Measurements from ENCODE around the gene TUSC2. TPM values are rescaled to one million over a fixed set of nuclear protein-coding genes. Genes with fewer than 3 reads are reported as not detected.

Gene TUSC2
- total RNA-seq, 1 experiment from 2014 or later: 15.2 TPM

GRCh38 chr3:50279255-50280016 is 48.6 kb downstream of the TUSC2 start:
- DNase-seq (ENCODE audit: low spot score): no peak
- H3K27ac ChIP-seq (ENCODE audit: low read depth, low read length, poor library complexity, severe bottlenecking): no peak overlapping the region
- POLR2A ChIA-PET (ENCODE audit: low non-redundant PET): no interaction called here
- H3K4me3 ChIP-seq (ENCODE audit: low read depth, low read length, poor library complexity, severe bottlenecking): no peak overlapping the region
- no peaks in the 10 kb centered on the region for H3K36me3 ChIP-seq (ENCODE audit: insufficient read depth, low read length, poor library complexity, severe bottlenecking)
- no peak for TF ChIP-seq CTCF (conservative IDR thresholded peaks at IDR 0.05; ENCODE audit: low read depth, low read length)
- no peak for TF ChIP-seq EZH2 (IDR thresholded peaks at IDR 0.05; ENCODE audit: borderline replicate concordance, low read depth, low read length, poor library complexity, severe bottlenecking)
- no TSS peak for BruUV-seq (replicated peaks)
- H3K4me1 ChIP-seq (ENCODE audit: insufficient read depth, low read length, poor library complexity, severe bottlenecking): no peaks in the 10 kb centered on the region
- intact Hi-C loops (cut with micrococcal nuclease; ENCODE audit: unreplicated experiment): no loop called here
- CTCF ChIA-PET: no interaction called here
- no peaks in the 10 kb centered on the region for H3K27me3 ChIP-seq (replicated peaks; ENCODE audit: insufficient read depth, low read depth, low read length, poor library complexity)
- no peaks in the 10 kb centered on the region for H3K9me3 ChIP-seq (ENCODE audit: low read depth, low read length, poor library complexity, severe bottlenecking)

GRCh38 chr3:50278880-50279224 is 49.2 kb downstream of the TUSC2 start, which contains the start of gene LSMEM2:
Gene LSMEM2, plus strand, starts transcription at chr3:50279087. Its CDS starts 27 bp downstream, at chr3:50279114.
- DNase-seq (ENCODE audit: low spot score): no peak
- no TSS peak for BruUV-seq (replicated peaks)
- TF ChIP-seq CTCF (conservative IDR thresholded peaks at IDR 0.05; ENCODE audit: low read depth, low read length): no peak
- no peak within 1 kb of the TSS for H3K27ac ChIP-seq (ENCODE audit: low read depth, low read length, poor library complexity, severe bottlenecking)
- H3K4me1 ChIP-seq (ENCODE audit: insufficient read depth, low read length, poor library complexity, severe bottlenecking): no peaks in the 10 kb centered on the region
- ChIA-PET POLR2A (ENCODE audit: low non-redundant PET) (no interaction called here), CTCF (no interaction called here)
- no peaks in the 10 kb centered on the region for H3K9me3 ChIP-seq (ENCODE audit: low read depth, low read length, poor library complexity, severe bottlenecking)
- H3K27me3 ChIP-seq (replicated peaks; ENCODE audit: insufficient read depth, low read depth, low read length, poor library complexity): no peaks in the 10 kb centered on the region
- no peak within 1 kb of the TSS for H3K4me3 ChIP-seq (ENCODE audit: low read depth, low read length, poor library complexity, severe bottlenecking)
- intact Hi-C loops (cut with micrococcal nuclease; ENCODE audit: unreplicated experiment): no loop called here
- H3K36me3 ChIP-seq (ENCODE audit: insufficient read depth, low read length, poor library complexity, severe bottlenecking): no peaks in the 10 kb centered on the region

GRCh38 chr3:50278123-50278879 is 49.7 kb downstream of the TUSC2 start:
- intact Hi-C loops (cut with micrococcal nuclease; ENCODE audit: unreplicated experiment): no loop called here
- H3K4me1 ChIP-seq (ENCODE audit: insufficient read depth, low read length, poor library complexity, severe bottlenecking): no peaks in the 10 kb centered on the region
- no TSS peak for BruUV-seq (replicated peaks)
- H3K4me3 ChIP-seq (ENCODE audit: low read depth, low read length, poor library complexity, severe bottlenecking): no peak overlapping the region
- no peak for DNase-seq (ENCODE audit: low spot score)
- TF ChIP-seq CTCF (conservative IDR thresholded peaks at IDR 0.05; ENCODE audit: low read depth, low read length): no peak
- TF ChIP-seq EZH2 (IDR thresholded peaks at IDR 0.05; ENCODE audit: borderline replicate concordance, low read depth, low read length, poor library complexity, severe bottlenecking): no peak
- H3K9me3 ChIP-seq (ENCODE audit: low read depth, low read length, poor library complexity, severe bottlenecking): no peaks in the 10 kb centered on the region
- H3K27ac ChIP-seq (ENCODE audit: low read depth, low read length, poor library complexity, severe bottlenecking): no peak overlapping the region
- H3K27me3 ChIP-seq (replicated peaks; ENCODE audit: insufficient read depth, low read depth, low read length, poor library complexity): peaks cover 3% of the 10 kb centered on the region
- ChIA-PET POLR2A (ENCODE audit: low non-redundant PET) (no interaction called here), CTCF (no interaction called here)
- no peaks in the 10 kb centered on the region for H3K36me3 ChIP-seq (ENCODE audit: insufficient read depth, low read length, poor library complexity, severe bottlenecking)
